ENCODE results near the gene GFPT2.

The GFPT2 gene

GRCh38 chr5:180380856-180381255 is 27.7 kb upstream of the GFPT2 start:
- no peak overlapping the region for H3K4me3 ChIP-seq (ENCODE audit: low read depth, low read length)
- TF ChIP-seq, protein P1, sequence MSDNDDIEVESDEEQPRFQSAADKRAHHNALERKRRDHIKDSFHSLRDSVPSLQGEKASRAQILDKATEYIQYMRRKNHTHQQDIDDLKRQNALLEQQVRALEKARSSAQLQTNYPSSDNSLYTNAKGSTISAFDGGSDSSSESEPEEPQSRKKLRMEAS (IDR thresholded peaks at IDR 0.05; ENCODE audit: low read depth, low read length) = no peak
- no peak for TF ChIP-seq MYC (IDR thresholded peaks at IDR 0.05; ENCODE audit: low read depth, low read length)
- no peak for TF ChIP-seq CTCF (IDR thresholded peaks at IDR 0.05; ENCODE audit: low read depth, low read length)
- no peak for TF ChIP-seq POLR2A (IDR thresholded peaks at IDR 0.05; ENCODE audit: extremely low read depth, insufficient read length)
- DNase-seq (ENCODE audit: low read depth) = no peak

- DNase-seq (ENCODE audit: low read depth) = no peak
- H3K4me3 ChIP-seq (ENCODE audit: low read depth, low read length) = no peak overlapping the region
- TF ChIP-seq POLR2A (IDR thresholded peaks at IDR 0.05; ENCODE audit: extremely low read depth, insufficient read length) (no peak), MYC (IDR thresholded peaks at IDR 0.05; ENCODE audit: low read depth, low read length) (no peak), CTCF (IDR thresholded peaks at IDR 0.05; ENCODE audit: low read depth, low read length) (no peak)
- TF ChIP-seq, protein P1 (IDR thresholded peaks at IDR 0.05; ENCODE audit: low read depth, low read length) = no peak
Observed at GRCh38 chr5:180380441-180380840, 27.3 kb upstream of the GFPT2 start.

DNA sequence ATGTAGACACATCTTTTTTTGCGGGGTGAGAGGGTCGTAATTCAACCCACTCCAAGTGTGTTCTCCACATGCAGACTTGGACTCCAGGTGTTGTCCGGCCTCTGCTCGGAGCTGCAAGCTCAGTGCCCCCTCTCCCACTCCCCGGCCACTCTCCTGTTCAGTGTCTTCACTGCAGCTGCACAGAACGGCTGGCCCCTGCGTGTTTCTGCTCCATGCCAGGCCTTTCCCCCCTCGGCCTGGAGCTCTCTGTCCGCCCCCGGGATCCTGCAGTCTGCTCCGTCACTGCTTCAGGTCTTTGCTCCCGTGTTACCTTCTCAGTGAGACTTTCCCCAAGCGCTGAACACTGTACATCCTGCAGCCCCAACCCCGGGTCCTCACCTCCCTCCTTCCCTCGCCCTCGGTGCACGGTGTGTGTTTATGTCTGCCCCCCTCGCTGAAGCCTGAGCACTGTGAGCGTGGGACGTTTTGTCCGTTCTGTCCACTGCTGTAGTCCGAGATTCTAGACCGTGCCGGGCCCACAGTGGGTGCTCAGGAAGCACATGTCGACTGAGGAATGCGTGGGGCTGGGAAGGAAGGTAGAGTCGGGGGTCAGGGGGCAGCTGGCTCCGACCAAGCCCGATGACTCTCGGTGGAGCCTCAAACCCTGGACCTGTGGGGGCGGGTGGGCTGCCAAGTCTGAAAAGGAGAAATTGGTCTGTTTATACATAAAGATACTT is 26.4 kb upstream of the GFPT2 start:
- TF ChIP-seq POLR2A (IDR thresholded peaks at IDR 0.05; ENCODE audit: extremely low read depth, insufficient read length) (no peak), MYC (IDR thresholded peaks at IDR 0.05; ENCODE audit: low read depth, low read length) (no peak), CTCF (IDR thresholded peaks at IDR 0.05; ENCODE audit: low read depth, low read length) (no peak)
- TF ChIP-seq, protein P1 (IDR thresholded peaks at IDR 0.05; ENCODE audit: low read depth, low read length) = no peak
- DNase-seq (ENCODE audit: low read depth) = no peak
- no peak overlapping the region for H3K4me3 ChIP-seq (ENCODE audit: low read depth, low read length)

DNA sequence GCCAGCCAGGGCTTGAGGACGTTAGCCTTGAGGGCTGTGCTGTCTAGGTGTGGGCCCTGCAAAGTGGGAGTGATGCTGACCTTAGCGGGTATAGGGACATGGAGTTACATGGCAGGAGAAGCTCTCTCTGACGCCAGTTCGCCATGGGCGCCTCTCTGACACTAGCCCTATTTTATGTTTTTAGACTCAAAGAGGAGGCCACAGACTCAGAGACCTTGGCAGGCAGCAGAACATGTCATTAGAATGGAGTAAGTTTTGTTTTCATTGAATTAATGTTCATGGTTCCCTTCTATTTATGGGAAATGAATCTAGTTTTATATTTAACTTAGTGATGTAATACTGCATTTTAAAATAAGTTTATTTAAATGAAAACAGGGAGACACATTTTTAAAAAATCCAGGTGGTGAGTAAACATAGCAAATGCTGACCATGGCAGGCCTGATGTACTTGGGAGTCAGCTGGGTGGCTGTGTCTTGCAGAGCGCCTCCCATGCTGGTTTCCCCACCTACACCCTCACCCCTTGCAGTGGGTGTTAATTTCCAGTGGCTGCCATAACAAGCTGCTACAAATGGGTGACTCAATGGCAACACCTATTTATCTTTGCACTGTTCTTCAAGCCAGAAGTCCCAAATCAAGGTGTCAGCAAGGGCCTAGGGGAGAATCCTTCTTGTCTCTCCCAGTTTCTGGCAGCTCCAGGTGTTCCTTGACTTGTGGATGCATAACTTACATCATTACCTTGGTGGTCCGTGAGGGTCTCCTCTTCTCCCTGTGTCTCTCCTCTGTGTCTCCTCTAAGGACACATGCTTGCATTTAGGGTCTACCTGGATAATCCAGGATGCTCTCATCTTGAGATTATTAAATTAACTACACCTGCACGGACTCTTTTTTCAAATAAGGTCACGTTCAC is 25.6 kb upstream of the GFPT2 start:
- H3K4me3 ChIP-seq (ENCODE audit: low read depth, low read length) = no peak overlapping the region
- no peak for DNase-seq (ENCODE audit: low read depth)
- no peak for TF ChIP-seq MYC (IDR thresholded peaks at IDR 0.05; ENCODE audit: low read depth, low read length)
- TF ChIP-seq CTCF (IDR thresholded peaks at IDR 0.05; ENCODE audit: low read depth, low read length) = no peak
- no peak for TF ChIP-seq POLR2A (IDR thresholded peaks at IDR 0.05; ENCODE audit: extremely low read depth, insufficient read length)
- TF ChIP-seq, protein P1 (IDR thresholded peaks at IDR 0.05; ENCODE audit: low read depth, low read length) = no peak

DNA sequence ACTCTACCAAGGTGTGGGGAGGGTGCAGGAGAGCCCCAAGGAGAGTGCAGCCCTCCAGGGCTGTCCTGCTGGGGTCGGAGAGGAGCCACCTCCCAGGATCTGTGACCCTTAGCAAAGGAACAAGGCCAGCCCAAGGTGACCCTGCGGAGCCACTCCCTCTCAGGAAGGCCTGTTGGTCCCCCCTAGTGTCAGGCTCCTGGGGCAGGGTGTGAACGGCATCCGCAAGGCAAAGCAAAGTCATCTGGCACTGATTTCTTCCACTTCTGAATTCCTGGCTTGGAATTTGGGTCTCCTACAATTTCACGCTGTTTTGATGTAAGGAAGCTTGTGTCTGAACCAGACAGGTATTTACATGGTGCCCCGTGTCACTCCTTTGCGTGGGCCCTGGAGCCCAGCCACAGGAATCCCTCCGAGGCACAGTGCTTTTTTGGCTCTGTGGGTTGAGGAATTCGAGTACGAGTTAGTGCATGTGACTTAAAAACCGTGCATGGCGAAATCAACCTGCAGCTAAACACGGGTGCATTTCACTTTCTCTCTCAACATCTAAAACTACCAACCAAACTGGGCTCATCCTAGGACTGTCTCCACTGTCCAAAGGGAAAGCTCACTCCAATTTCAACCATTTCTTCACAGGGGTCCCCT is 24.5 kb upstream of the GFPT2 start:
- no peak for TF ChIP-seq POLR2A (IDR thresholded peaks at IDR 0.05; ENCODE audit: extremely low read depth, insufficient read length)
- TF ChIP-seq, protein P1 (IDR thresholded peaks at IDR 0.05; ENCODE audit: low read depth, low read length) = no peak
- TF ChIP-seq MYC (IDR thresholded peaks at IDR 0.05; ENCODE audit: low read depth, low read length) = no peak
- no peak for TF ChIP-seq CTCF (IDR thresholded peaks at IDR 0.05; ENCODE audit: low read depth, low read length)

More for the DNA sequence above, 24.5 kb upstream of the GFPT2 start:
- H3K4me3 ChIP-seq (ENCODE audit: low read depth, low read length) = no peak overlapping the region
- DNase-seq (ENCODE audit: low read depth) = no peak
